Measurements from ENCODE around the gene CDRT4.

- no peak for TF ChIP-seq EZH2 (IDR thresholded peaks at IDR 0.05; ENCODE audit: borderline replicate concordance, low read depth, low read length, severe bottlenecking)
- no peak for TF ChIP-seq CTCF (IDR thresholded peaks at IDR 0.05; ENCODE audit: borderline replicate concordance, extremely low read depth, low read length, poor library complexity, severe bottlenecking)
Observed at GRCh38 chr17:15453782-15454181, 13.6 kb downstream of the CDRT4 start.

Data from DND-41 (cell line).